Breast epithelium (tissue), 3 donors: ENCODE results near the gene SLC23A2.

ENCODE experiments used
- CTCF ChIP-seq, 3 donors: fragments of 450-650 bp; IDR thresholded peaks; one replicate each; pipeline ENCODE4 v1.5.1; 2016 to 2017; ENCODE audit warnings: antibody characterized with exemption in 3 of 3, mild to moderate bottlenecking in 3 of 3, moderate library complexity in 3 of 3
- POLR2A ChIP-seq: fragments of 450-650 bp; IDR thresholded peaks from one replicate; pipeline ENCODE4 v1.6.1; 2016; ENCODE audit warnings: antibody characterized with exemption, mild to moderate bottlenecking, moderate library complexity
- POLR2AphosphoS5 ChIP-seq, 3 donors: sonication (generic); formaldehyde crosslinking; IDR thresholded peaks; one replicate each; pipeline ENCODE4 v1.6.1; 2017; ENCODE audit warnings: antibody characterized with exemption in 3 of 3

- TF ChIP-seq CTCF (IDR thresholded peaks at IDR 0.05) = no peak
- TF ChIP-seq POLR2A = no peak
- no peak for TF ChIP-seq POLR2AphosphoS5 (IDR thresholded peaks at IDR 0.05)
Observed at GRCh38 chr20:4913147-4913546, 88.2 kb downstream of the SLC23A2 start.
